Renal pelvis (tissue), 4 donors: ENCODE data around the gene SELENOM. TPM values are rescaled to one million over a fixed set of nuclear protein-coding genes. Genes with fewer than 3 reads are reported as not detected.

Experiments used
- DNase-seq: peaks from one replicate; pipeline ENCODE4 v3.0.0-alpha.2; 2013
- polyA plus RNA-seq, 3 donors: library from polyadenylated mRNA; unstranded; fragments of 120-200 nt; gene quantifications; one replicate each; pipeline ENCODE4 v1.2.1, GENCODE V29; 2013; ENCODE audit not compliant: insufficient read length in 3 of 3

SELENOM gene
- polyA plus RNA-seq, 3 donors: 7.6 to 13.5 (median 9.3) TPM

DNA sequence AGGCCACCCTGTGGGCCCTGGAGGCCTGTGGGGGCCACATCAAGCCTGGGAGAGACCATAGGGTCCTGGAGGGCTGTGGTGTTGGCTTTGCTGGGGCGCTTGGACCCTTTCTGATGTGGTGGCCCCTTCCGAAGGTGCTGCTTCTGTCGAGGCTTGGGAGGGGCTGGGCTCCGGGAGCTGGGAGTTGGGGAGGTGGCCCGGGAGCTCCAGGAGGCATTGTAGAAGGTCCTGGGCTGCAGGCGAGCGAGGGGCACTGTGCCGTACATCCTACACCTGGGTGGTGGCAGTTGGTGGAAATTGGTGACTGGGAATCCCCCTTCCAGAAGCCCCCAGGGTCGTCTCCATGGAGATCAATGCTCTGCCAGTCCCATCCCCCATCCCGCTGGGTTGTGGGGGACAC, 30.4 kb upstream of the SELENOM start:
- no peak for DNase-seq

DNA sequence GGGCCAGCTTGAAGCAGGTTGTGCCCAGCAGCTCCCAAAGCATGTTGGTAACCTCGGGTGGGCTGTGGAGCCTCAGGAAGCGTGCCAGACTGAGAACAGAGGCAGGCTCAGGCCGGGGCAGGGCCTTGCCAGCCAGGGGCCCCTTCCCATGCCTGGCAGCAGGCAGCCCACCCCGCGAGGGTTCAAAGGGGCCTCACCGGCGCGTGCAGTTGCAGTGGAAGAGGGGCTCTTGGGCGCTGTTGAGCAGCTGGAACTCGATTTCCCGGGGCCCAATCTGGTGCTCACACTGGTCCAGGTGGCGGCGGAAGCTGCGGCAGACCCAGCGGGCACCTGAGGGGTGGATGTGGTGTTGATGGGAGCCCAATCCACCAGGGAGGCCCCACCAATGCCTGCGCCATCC, 29.3 kb upstream of the SELENOM start:
- no peak for DNase-seq

DNA sequence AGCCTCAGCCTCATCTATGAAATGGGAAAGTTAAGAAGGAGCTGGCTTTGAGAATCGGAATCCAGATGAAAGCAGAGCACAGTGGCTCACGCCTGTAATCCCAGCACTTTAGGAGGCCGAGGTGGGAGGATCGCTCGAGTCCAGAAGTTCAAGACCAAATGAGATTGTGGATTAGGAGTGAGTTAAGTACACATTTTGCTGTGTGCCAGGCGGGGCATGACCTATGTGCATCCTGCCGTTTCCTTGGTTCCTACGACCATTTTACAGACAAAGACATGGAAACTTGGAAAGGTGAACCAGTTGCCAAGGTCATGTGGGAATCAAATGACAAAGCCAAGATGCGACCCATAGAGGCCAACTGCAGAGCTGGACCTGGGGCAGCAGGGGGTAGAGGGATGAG, 28.8 kb upstream of the SELENOM start:
- DNase-seq: no peak

DNA sequence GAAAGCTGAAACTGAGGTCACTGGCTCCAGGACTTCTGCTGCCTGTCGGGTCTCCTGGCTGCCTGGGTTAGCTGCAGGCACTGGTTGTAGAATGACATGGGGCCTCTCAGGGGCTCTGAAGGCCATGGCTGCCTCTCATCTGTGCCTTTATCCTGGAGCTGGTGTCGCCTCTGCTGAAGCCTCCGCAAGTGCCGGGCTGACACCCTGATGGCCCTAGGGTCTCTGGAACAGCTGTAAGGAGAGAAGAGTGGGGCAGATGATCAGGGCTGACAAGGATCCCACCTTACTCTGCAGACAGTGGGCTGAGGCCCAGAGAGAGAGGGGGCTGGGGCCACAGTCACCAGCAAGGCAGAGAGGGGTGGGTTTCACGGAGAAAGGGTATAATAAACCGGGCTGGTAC, 28.3 kb upstream of the SELENOM start:
- no peak for DNase-seq

DNA sequence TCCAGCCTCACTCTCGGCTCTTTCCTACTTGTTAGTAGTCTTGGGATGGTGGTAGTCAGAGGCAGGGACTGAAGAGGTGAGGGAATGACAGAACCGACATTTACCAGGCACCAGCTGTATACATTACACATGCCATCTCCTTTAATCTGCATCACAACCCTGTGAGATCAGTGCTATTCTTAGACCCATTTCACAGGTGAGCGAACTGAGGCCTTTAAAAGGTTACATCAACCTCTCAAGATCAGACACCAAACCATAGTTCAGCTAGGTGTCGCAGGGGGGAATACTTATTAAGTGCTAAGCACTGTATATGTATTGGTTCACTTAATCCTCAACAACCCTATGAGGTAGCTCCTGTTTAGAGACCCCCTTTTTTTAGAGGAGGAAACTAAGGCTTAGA, 27.3 kb upstream of the SELENOM start:
- no peak for DNase-seq

DNA sequence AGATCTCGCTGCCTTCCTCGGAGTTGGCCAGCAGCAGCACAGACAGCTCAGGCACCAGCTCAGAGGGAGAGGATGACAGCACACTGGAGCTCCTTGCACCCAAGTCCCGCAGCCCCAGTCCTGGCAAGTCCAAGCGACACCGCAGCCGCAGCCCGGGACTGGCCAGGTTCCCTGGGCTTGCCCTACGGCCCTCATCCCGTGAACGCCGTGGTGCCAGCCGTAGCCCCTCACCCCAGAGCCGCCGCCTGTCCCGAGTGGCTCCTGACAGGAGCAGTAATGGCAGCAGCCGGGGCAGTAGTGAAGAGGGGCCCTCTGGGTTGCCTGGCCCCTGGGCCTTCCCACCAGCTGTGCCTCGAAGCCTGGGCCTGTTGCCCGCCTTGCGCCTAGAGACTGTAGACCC, 26.5 kb upstream of the SELENOM start:
- DNase-seq: no peak

DNA sequence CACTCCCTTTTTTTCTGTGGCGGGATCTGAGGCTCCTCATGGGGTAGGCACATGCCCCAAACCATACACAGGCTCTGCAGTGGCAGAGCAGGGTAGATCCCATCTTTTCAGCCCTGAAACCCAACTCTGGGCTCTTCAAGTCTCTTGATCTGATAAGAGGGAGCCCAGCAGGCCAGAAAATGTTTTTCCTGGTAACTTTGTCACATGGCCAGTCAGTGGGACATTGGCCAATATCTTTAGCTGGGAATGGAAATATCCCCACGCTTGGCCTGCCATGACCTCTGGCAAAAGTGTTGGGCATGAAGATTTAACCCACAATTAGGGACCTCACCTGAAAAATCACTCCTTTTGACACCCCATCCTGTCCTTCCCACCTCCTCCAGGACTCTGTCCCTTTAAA, 23.5 kb upstream of the SELENOM start:
- no peak for DNase-seq

DNA sequence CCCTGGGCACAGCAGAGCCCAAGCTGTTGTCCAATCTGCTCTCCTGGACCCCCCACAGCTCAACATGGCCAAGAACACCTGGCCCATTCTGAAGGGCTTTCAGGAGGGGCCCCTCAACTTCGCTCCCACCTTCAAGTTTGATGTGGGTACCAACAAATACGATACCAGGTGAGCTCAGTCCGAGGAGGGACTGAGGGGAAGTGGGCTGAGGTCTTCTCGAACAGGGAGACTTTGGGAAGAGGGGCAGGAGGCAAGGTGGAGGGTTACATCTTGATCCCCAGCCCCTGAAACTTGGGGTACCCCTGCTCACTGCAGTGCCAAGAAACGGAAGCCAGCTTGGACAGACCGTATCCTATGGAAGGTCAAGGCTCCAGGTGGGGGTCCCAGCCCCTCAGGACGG, 20.8 kb upstream of the SELENOM start:
- DNase-seq: no peak

DNA sequence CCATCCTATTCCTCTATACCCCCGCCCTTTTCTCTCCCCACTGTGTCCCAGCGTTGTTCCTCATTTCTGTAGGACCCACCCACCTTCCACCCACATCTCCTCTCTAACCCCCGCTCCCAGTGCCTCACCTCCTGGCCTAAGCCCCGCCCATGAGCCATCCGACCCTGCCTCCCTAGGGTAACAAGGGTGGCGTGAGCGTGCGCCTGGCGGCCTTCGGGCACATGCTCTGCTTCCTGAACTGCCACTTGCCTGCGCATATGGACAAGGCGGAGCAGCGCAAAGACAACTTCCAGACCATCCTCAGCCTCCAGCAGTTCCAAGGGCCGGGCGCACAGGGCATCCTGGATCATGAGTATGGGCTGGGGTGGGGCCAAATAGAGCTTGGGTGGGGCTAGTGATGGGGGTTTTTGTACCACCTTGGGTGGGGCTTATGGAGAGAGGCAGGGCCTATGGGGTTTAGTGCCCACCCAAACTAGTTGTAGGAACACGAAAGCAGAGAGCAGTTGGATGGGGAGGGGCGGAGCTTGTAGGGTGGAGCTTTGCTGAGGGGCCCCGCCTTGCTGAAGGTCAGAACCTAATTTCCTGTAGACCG, 19.9 kb upstream of the SELENOM start:
- DNase-seq: no peak

DNA sequence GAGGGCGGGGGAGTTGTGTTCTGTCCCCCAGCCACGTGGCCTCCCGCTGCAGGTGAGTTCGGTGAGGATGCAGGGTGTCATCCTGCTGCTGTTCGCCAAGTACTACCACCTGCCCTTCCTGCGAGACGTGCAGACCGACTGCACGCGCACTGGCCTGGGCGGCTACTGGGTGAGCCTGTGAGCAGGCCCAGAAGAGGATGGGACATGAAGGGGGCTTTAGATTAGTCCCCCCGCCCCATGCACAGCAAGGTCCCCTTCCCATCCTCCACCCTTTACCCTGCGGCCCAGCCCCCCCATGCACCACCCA, 19.5 kb upstream of the SELENOM start:
- no peak for DNase-seq

DNA sequence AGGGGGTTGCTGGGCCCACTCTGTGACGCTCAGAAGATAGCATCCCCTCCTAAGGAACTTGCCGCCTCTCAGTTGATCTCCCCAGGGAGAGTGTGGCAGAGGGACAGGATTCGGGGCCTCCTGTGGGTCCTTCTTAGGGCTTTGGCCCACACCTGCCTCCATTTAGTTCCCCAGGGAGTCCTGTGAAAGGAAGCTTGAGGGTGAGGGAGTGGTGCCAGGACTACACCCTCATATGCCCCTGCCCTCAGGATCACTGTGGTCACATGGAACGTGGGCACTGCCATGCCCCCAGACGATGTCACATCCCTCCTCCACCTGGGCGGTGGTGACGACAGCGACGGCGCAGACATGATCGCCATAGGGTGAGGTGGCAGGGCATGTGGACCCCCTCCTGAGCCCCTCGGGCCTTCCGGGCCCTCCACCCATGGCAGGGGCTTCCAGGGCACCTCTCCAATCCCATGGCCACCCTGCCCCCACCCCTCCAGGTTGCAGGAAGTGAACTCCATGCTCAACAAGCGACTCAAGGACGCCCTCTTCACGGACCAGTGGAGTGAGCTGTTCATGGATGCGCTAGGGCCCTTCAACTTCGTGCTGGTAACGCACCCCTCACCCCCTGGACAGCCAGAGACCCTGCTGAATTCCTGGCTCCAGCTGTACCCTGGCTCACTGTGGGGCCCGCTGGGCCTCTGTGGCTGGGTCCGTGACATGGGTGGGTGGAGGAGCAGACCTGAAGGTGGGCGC, 18.9 kb upstream of the SELENOM start:
- DNase-seq: no peak

DNA sequence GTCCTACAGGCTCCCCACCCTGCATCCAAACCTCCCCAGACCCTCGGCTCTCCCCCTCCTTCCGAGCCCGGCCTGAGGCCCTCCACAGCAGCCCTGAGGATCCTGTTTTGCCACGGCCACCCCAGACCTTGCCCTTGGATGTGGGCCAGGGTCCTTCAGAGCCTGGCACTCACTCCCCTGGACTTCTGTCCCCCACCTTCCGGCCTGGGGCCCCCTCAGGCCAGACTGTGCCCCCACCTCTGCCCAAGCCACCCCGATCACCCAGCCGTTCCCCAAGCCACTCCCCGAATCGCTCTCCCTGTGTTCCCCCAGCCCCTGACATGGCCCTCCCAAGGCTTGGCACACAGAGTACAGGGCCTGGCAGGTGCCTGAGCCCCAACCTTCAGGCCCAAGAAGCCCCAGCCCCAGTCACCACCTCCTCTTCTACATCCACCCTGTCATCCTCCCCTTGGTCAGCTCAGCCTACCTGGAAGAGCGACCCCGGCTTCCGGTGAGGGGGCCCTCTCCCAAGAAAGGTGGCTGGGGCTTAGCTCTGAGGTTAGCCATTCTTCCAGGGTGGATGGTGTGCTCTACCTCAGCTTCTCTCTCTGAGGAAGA, 18.3 kb upstream of the SELENOM start:
- no peak for DNase-seq

DNA sequence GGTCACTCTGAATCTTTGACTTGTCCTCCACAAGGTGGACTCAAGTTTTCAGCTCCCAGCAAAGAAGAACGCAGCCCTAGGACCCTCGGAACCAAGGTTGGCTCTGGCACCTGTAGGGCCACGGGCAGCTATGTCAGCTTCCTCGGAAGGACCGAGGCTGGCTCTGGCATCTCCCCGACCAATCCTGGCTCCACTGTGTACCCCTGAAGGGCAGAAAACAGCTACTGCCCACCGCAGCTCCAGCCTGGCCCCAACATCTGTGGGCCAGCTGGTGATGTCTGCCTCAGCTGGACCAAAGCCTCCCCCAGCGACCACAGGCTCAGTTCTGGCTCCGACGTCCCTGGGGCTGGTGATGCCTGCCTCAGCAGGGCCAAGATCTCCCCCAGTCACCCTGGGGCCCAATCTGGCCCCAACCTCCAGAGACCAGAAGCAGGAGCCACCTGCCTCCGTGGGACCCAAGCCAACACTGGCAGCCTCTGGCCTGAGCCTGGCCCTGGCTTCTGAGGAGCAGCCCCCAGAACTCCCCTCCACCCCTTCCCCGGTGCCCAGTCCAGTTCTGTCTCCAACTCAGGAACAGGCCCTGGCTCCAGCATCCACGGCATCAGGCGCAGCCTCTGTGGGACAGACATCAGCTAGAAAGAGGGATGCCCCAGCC, 17.6 kb upstream of the SELENOM start:
- DNase-seq: no peak

DNA sequence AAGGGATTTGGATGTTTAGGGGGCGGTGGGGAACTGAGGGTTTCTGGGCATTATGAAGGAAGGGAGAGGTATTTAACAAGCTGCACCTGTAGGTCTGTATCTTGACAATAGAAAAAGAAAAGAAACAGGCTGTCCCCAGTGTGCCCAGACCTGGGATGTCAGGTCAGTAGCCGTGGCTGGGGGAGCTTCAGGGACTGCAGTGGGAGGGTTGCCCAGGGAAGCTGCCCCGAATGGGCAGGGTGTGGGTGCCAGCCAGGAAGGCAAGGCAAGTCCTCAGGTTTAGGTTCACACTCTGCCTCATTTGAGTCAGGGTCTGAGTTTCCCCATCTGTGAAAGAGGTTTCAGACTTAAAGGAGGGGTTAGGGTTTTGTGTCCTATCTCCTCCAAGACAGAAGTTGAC, 16.9 kb upstream of the SELENOM start:
- DNase-seq: no peak

DNA sequence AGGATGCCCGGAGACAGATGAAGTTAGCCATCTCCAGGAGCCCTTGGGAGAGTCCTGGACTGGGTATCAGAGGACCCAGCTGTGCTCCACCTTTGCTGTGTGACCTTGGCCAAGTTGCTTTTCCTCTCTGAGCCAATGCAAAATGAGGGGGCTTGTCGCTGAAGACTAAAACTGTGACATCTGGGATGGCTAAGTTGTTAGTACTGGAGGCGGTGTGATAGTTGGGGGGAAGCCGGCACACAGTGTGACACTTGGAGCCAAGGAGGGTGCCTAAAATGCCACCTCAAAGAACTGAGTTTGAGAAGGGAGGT, 15.9 kb upstream of the SELENOM start:
- no peak for DNase-seq

DNA sequence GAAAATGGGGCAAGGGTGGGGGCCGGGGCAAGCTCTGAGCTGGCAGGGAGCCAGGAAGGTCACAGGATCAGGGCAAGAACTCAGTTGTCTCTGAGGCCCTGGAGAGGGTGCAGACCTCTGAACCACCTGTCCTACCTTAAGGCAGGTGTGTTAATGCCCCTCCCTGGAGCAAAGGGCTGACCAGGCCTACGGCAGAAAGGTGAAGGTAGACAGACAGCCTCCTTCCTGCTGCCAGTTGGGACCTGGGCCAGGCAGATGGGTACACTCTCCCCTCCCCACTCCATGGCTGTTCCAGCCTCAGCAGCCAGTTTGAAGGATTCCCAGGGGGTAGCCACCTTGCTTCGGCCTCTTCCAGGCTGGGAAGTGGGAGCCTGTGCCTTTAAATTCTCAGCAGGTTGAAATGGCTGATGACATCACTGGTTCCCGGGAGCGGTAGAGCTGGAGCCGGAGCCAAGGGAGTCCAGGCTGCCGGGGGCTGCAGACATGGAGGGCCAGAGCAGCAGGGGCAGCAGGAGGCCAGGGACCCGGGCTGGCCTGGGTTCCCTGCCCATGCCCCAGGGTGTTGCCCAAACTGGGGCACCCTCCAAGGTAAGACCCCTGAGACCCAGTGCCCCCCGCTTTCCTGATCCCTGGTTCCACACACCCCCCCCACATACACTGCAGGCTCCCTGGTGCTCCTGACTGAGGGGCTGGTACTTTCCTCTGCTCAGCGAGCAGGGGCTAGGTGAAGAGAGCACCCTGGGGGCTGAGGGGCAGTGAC, 15.3 kb upstream of the SELENOM start, which contains the start of gene INPP5J:
Gene INPP5J (plus strand): TSS at position 435 of the 760 bp plus-strand sequence. CDS start 49 bp downstream, at position 484.
- DNase-seq: peak; percentile 65

DNA sequence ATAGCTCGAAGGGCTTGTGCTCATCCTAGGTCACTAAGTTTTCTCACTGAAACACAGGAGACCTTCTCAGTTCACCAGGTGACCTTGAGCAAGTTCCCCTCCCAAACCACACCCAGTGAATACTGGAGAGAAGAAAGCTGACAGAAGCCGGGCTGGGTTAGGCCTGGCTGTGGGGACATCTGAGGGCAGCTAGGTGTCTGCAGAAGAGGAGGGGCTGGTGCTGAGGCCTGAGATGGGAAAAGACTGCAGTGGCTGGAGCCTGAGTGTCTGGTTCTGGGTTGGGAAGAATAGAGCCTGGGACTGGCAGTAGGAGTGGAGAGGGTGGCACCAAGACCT, 14.8 kb upstream of the SELENOM start:
- DNase-seq: no peak

DNA sequence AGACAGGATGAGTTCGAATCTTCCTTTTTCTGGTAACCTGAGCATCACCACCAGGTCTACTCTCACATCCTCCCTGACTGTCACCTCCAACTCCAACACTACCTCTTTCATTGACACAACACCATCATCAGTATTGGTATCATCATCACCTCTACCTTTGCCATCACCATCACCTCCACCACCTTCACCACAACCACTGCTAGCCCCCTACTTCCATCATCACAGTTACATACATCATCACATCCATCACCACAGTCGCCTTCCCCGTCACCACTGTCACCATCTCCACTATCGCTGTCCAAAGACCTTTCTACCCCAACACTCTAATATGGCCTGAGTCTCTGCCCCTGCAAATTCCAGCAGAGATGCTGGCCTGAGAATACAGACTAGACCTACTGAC, 14.0 kb upstream of the SELENOM start:
- no peak for DNase-seq

DNA sequence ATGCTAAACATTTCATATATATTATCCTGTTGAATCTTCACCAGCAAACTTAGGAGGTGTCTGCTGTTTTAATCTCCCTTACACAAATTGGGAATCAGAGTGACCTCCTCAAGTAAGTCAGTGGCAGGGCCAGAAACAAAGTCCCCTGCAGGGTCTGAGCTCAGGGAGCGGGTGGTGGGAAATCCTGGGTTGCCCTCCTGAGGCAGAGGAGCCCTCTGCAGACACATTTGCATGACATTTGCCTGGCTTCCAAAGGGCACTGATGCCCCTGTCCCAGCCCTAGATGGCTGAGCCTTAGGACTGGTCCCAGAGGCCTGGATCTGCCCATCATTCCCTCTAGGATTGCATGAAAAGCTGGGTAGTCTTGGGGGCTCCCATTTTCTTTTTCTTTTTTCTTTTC, 13.3 kb upstream of the SELENOM start:
- DNase-seq: no peak

DNA sequence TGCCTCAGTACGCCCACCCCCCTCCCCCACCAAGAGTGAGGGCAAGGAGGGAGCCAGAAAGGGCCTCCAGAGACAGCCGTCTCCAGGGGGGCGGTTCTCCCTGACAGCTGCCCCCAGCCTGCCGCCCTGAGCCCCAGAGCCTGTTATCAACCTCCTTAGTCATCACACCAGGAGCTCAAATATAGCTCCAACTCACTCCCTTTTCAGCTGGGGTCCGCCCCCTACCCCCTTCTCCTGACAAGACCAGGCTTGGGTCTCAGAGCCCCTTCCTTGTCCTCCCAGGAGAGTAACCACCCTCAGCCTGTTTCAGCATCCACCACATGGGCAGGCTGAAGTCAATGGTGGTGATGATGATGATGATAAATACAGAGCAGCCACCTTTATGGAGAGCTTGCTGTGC, 12.9 kb upstream of the SELENOM start:
- no peak for DNase-seq

DNA sequence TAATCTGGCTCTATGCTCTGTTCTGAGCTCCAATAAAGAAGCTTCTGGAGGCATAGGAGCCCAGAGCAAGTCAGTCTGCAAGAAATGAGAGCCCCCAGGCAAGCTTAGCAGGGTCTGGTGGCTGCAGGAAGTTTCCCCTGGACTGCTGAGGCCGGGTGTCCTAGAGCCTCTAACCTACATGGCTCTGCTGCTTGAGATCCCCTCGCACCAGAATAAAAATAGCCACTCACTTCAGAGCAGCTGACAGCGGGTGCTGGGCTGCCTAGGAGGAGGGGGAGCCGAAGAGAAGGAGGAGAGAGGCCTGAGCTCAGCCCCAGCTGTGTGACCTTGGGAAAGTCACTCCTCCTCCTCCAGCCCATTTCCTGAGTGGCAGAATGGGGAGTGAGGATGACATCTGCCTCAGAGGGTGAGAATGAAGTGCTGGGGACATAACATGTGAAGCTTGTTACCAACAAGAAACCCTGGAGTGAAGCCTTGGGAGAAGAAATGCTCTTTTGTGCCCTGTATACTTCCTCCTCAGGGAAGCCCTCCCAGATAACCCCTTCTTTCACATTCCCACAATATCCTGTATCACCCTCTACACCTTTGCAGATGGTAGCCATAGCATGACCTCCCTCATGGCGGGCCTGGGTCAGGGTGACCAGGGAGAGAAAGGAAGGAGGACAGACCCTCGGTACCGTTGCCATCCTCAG, 11.8 kb upstream of the SELENOM start:
- DNase-seq: no peak
